Peyer's patch (tissue), 4 donors: ENCODE data around the gene SLC44A5. TPM values are rescaled to one million over a fixed set of nuclear protein-coding genes. Genes with fewer than 3 reads are reported as not detected.

Source experiments
- small RNA-seq, 2 donors: library from RNA; depleted of rRNA; stranded (forward); fragments of <200 nt; gene quantifications; one replicate each; pipeline ENCODE3, GENCODE V24; 2016
- total RNA-seq, 4 donors: library from RNA; depleted of rRNA; stranded (reverse); fragments of >200 nt; gene quantifications; one replicate each; pipeline ENCODE4 v1.1.0, GENCODE V29; 2016

SLC44A5 gene
- total RNA-seq, 4 donors from 2014 or later: 0.70 to 0.80 TPM; not detected in 2

Small RNAs within 50 kb of the gene (small RNA-seq; reads per million reads assigned to genes)
- gene RNU6-503P (0 reads per million in 2 donors), gene RNU6-622P (0 reads per million in 2 donors)

Other genes starting within 250 kb of the SLC44A5 start
- gene ACADM, start 113.6 kb upstream of the SLC44A5 start, total RNA-seq: 100 to 1,000 TPM in 2 of 4 donors, 10 to 100 TPM in 2; 59.4 to 191 (median 98.8) TPM
- gene RABGGTB, start 175.1 kb upstream of the SLC44A5 start, total RNA-seq: 10 to 100 TPM; 50.8 to 67.7 (median 61.7) TPM
- gene MSH4, start 185.8 kb upstream of the SLC44A5 start, total RNA-seq: under 1 TPM in 1 of 4 donors, not detected in 3; 0.54 TPM